ENCODE measurements around the gene SLC1A1.
"Not testable (repeated sequence)": the region's sequence is repeated elsewhere in the genome, so short reads cannot be mapped to it uniquely, and the experiment has no call there.

SLC1A1 gene

GRCh38 chr9:4507306-4508130, 17.2 kb downstream of the SLC1A1 start:
- no peak for DNase-seq

GRCh38 chr9:4508246-4508906, 18.1 kb downstream of the SLC1A1 start:
- no peak for DNase-seq

GRCh38 chr9:4508907-4509589, 18.8 kb downstream of the SLC1A1 start:
- DNase-seq = no peak

- DNase-seq = no peak
These were observed 19.3 kb downstream of the SLC1A1 start for GRCh38 chr9:4509590-4509984.

GRCh38 chr9:4510546-4511322, 20.5 kb downstream of the SLC1A1 start:
- DNase-seq = no peak

GRCh38 chr9:4514252-4515128, 24.2 kb downstream of the SLC1A1 start:
- no peak for DNase-seq

- no peak for DNase-seq
These were observed 25.7 kb downstream of the SLC1A1 start for GRCh38 chr9:4515958-4516375.

GRCh38 chr9:4517274-4517673, 27.0 kb downstream of the SLC1A1 start:
- DNase-seq = no peak

- no peak for DNase-seq
These were observed 29.3 kb downstream of the SLC1A1 start for GRCh38 chr9:4519604-4520003.

GRCh38 chr9:4520055-4520454, 29.8 kb downstream of the SLC1A1 start:
- no peak for DNase-seq

GRCh38 chr9:4530375-4530774, 40.1 kb downstream of the SLC1A1 start:
- DNase-seq = no peak

GRCh38 chr9:4530831-4531230, 40.6 kb downstream of the SLC1A1 start:
- not testable (repeated sequence) for DNase-seq

- not testable (repeated sequence) for DNase-seq
These were observed 41.1 kb downstream of the SLC1A1 start for GRCh38 chr9:4531355-4531754.

- DNase-seq = not testable (repeated sequence)
These were observed 43.6 kb downstream of the SLC1A1 start for GRCh38 chr9:4533881-4534280.

- DNase-seq = not testable (repeated sequence)
These were observed 45.9 kb downstream of the SLC1A1 start for GRCh38 chr9:4536196-4536595.

GRCh38 chr9:4537581-4537980, 47.3 kb downstream of the SLC1A1 start:
- no peak for DNase-seq

- no peak for DNase-seq
These were observed 47.8 kb downstream of the SLC1A1 start for GRCh38 chr9:4538107-4538506.

GRCh38 chr9:4538621-4539020, 48.4 kb downstream of the SLC1A1 start:
- DNase-seq = no peak

- no peak for DNase-seq
These were observed 50.2 kb downstream of the SLC1A1 start for GRCh38 chr9:4540425-4540824.

GRCh38 chr9:4541281-4541680, 51.0 kb downstream of the SLC1A1 start:
- DNase-seq = no peak

GRCh38 chr9:4541856-4542255, 51.6 kb downstream of the SLC1A1 start:
- no peak for DNase-seq

GRCh38 chr9:4544714-4545113, 54.4 kb downstream of the SLC1A1 start:
- DNase-seq = not testable (repeated sequence)
